ENCODE results near the gene HSF5. TPM values are rescaled to one million over a fixed set of nuclear protein-coding genes. Genes with fewer than 3 reads are reported as not detected.

HSF5 gene
- total and polyA plus RNA-seq, 2 of the 4 experiments (the other 2 are of a cell fraction), result not detected

GRCh38 chr17:58402047-58402446, 86.2 kb downstream of the HSF5 start:
- Histone ChIP-seq H2AK9ac (replicated peaks; ENCODE audit: low read depth, low read length, poor library complexity) (no peak overlapping the region), H2BK120ac (ENCODE audit: low read depth, low read length) (no peak overlapping the region), H4K5ac (ENCODE audit: low read depth, low read length) (no peak overlapping the region), H4K8ac (ENCODE audit: low read depth in 2 of 2, low read length in 2 of 2) (no peak overlapping the region), H2BK15ac (ENCODE audit: low read depth, low read length) (no peak overlapping the region), H3K9me1 (ENCODE audit: insufficient read depth, low read length) (no peaks in the 10 kb centered on the region), H3K9me3 (ENCODE audit: control insufficient read depth, insufficient read depth, low read length) (no peaks in the 10 kb centered on the region), H3K4ac (ENCODE audit: low read depth, low read length) (no peak overlapping the region), H3K9ac (ENCODE audit: low read depth, low read length) (no peak overlapping the region), H3K14ac (replicated peaks; ENCODE audit: low read depth, low read length) (no peak overlapping the region), H3K27ac (ENCODE audit: insufficient read depth, low read length) (no peak overlapping the region), H3K56ac (ENCODE audit: extremely low read depth, insufficient read depth, low read length) (no peak overlapping the region), H2AK5ac (ENCODE audit: low read depth, low read length) (no peak overlapping the region), H3K36me3 (ENCODE audit: control insufficient read depth, insufficient read depth, low read length) (no peaks in the 10 kb centered on the region), H4K91ac (ENCODE audit: insufficient read depth, low read depth, low read length) (no peak overlapping the region), H4K20me1 (ENCODE audit: insufficient read depth, low read length) (no peaks in the 10 kb centered on the region), H3K18ac (ENCODE audit: low read depth, low read length) (no peak overlapping the region), H3K4me2 (ENCODE audit: low read depth, low read length) (no peak overlapping the region), H3K4me3 (ENCODE audit: insufficient read depth, low read depth, low read length) (no peak overlapping the region), H3K27me3 (ENCODE audit: control insufficient read depth, insufficient read depth, low read length) (peaks cover 1% of the 10 kb centered on the region; the same call in 1 of the 2 replicates), H2AFZ (replicated peaks; ENCODE audit: low read length, poor library complexity) (no peak overlapping the region), H3K4me1 (ENCODE audit: control insufficient read depth, insufficient read depth, low read length) (no peaks in the 10 kb centered on the region), H2BK5ac (ENCODE audit: low read depth, low read length, poor library complexity, severe bottlenecking) (no peak overlapping the region), H3K23ac (ENCODE audit: low read depth, low read length) (no peak overlapping the region), H3K79me1 (ENCODE audit: low read depth in 1 of 2, low read length in 2 of 2) (no peaks in the 10 kb centered on the region), H2BK20ac (ENCODE audit: low read depth, low read length) (no peak overlapping the region)
- in situ Hi-C loops (cut with MboI; ENCODE audit: low sequenced_read_pairs), result no loop called here
- intact Hi-C loops (cut with micrococcal nuclease), result no loop called here
- DNase-seq (no peak), ATAC-seq (ENCODE audit: low read depth) (no peak)
- BruUV-seq (replicated peaks), result no TSS peak
- TF ChIP-seq MXI1 (IDR thresholded peaks at IDR 0.05; ENCODE audit: borderline replicate concordance, low read depth, low read length) (no peak), MAFK (IDR thresholded peaks at IDR 0.05; ENCODE audit: low read depth, low read length) (no peak), CHD1 (IDR thresholded peaks at IDR 0.05; ENCODE audit: low read depth, low read length) (no peak), CEBPB (IDR thresholded peaks at IDR 0.05; ENCODE audit: low read depth, low read length) (no peak)
- ChIA-PET POLR2A (ENCODE audit: unreplicated experiment) (no interaction called here), CTCF (no interaction called here)
- dilution Hi-C loops (cut with HindIII; ENCODE audit: low sequenced_read_pairs, unreplicated experiment), result no loop called here

Data from IMR-90 (cell line).